ENCODE results near the gene ZNF630.
A peak's percentile ranks its signal among the peaks of the same experiment; 100 is the strongest.
"Not testable (repeated sequence)": the region's sequence is repeated elsewhere in the genome, so short reads cannot be mapped to it uniquely, and the experiment has no call there.

Gene ZNF630

GRCh38 chrX:48071064-48071985 lies at the start of gene ZNF630:
ZNF630 (minus strand) TSS chrX:48071640; CDS start chrX:48066886, 4,754 bp downstream.
- DNase-seq, result peak; percentile 64

GRCh38 chrX:48107717-48108116 lies 36.3 kb upstream of the ZNF630 start:
- DNase-seq, result no peak

- DNase-seq, result no peak
These were observed 31.5 kb upstream of the ZNF630 start for GRCh38 chrX:48102874-48103374.

GRCh38 chrX:48101443-48101842 lies 30.0 kb upstream of the ZNF630 start:
- no peak for DNase-seq

DNA sequence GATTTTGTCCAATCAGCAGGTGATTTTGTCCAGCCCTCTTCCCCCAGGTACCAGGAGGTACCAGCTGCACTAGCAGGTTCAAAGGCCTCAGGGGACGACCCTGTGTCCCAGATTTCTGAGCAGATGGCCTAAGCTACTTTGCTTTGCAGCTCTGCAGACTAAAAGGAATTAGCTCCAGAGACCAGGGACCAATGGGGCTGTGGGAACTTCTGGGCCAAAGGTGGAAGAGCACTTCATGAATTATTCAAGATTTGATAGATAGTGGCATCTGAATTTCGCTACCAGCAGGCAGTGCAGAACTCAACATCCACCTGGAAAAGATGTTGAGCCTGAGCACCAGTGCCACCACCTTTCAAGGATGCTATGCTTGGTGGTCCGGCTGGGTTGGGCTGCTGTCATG lies 21.1 kb upstream of the ZNF630 start:
- not testable (repeated sequence) for DNase-seq

GRCh38 chrX:48090123-48090522 lies 18.7 kb upstream of the ZNF630 start:
- no peak for DNase-seq

- no peak for DNase-seq
These were observed 14.6 kb upstream of the ZNF630 start for GRCh38 chrX:48086082-48086481.

DNA sequence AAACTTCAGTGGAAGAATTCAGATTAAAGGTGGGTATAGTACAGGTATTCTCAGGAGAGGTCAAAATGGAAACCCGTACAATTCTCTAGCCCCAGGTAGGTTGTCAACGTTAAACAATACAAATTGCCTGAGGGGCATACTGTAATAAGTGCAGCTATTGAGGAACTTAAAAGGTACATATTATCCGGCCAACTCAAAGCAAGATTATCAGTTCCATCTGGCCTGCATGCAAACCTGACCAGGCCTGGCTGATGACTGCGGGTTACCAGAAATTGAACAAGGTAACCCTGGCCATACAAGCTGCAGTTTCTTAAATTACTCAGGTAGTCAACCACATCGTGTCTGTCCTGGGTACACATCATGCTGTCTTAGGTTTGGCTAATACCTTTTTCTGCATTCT lies 12.3 kb upstream of the ZNF630 start:
- no peak for DNase-seq

- DNase-seq, result peak; percentile 55
These were observed 11.8 kb upstream of the ZNF630 start for GRCh38 chrX:48083212-48083611.

GRCh38 chrX:48076343-48076742 lies 4.9 kb upstream of the ZNF630 start:
- DNase-seq, result no peak

DNA sequence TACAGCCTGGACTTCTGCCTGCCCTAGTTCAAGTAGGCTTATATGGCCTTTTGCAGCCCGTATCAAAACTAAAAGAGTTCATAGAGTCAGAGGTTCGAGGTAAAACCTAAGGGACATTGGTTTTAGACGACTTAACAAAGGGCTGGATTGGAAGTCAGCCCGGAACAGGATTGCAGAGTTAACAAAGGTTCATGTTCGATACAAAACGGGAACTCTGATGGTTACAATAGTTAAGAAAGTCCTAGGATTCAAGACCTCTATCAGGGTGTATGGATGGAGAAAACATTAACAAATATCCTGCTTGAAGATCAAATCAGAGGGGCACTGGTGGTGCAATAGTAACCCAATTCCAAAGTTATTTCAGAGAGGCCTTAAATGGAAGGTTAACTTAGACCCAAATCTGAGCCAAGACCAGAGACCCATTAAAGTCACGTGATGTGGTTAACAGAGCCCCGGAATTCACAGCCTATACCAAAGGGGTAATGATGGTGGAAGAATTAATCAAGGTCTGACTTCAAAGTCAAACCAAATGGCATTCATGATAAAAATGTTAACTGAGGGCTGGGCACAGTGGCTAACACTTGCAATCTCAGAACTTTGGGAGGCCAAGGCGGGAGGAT lies 656 bp upstream of the ZNF630 start:
- DNase-seq, result no peak

DNA sequence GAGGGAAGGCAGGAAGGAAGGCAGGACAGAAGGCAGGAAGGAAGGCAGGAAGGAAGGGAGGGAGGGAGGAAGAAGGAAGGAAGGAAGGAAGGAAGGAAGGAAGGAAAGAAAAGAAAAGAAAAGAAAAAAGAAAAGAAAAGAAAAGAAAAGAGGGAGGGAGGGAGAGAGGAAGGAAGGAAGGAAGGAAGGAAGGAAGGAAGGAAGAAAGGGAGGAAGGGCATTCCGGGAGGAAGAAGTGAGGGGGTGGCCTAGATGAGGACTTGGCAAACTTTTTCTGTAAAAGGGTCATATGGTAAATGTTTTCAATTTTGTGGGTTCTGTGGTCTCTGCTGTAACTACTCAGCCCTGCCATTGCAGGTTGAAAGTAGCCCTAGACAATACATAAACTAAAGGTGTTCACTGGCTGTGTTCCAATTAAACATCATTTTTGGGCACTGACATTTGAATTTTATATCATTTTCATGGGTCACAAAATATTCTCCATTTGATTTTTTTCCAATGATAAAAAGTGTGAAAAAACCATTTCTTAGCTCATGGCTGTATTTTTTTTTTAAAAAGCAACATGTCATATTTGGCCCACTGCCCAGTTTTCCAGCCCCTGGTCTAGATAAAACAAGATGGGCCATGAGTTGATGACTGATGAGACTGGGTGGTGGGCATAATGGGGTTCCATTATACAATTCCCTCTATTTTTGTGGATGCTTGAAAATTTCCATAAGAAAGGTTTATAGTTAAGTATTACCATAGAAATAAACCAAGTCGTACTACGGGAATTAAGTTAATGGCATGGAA lies 3.1 kb downstream of the ZNF630 start:
- DNase-seq, result peak; percentile 29

DNA sequence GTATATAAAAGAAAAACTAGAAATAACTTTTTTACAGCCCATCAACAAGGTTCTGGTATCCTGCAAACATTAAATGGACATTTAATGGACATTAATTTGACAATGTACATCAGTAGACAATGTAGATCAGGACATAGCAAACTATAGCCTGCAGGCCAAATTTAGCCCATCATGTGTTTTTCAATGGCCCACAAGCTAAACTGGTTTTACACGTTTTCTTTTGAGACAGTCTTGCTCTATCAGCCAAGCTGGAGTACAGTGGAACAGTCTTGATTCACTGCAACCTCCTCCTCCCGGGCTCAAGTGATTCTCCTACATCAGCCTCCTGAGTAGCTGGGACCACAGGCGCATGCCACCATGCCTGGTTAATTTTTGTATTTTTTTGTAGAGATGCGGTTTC lies 7.2 kb downstream of the ZNF630 start:
- DNase-seq, result no peak

- DNase-seq, result no peak
These were observed 12.2 kb downstream of the ZNF630 start for GRCh38 chrX:48059296-48059639.

GRCh38 chrX:48058621-48059295 lies 12.7 kb downstream of the ZNF630 start:
- no peak for DNase-seq

DNA sequence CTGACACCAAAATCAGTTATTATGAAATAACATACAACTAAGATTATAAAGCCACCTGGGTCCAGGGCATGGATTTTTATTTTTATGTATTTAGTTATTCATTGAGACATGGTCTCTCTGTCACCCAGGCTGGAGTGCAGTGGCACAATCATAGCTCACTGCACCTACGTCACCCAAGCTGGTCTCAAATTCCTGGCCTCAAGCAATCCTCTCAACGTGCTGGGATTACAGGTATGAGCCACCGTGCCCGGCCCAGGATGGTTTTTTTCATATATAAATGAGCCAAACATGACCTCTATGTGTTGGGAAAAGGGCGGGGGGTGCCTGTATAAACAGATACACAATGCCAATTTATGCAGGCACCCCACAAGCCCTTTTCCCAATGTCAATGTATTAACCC lies 24.6 kb downstream of the ZNF630 start:
- DNase-seq, result no peak

DNA sequence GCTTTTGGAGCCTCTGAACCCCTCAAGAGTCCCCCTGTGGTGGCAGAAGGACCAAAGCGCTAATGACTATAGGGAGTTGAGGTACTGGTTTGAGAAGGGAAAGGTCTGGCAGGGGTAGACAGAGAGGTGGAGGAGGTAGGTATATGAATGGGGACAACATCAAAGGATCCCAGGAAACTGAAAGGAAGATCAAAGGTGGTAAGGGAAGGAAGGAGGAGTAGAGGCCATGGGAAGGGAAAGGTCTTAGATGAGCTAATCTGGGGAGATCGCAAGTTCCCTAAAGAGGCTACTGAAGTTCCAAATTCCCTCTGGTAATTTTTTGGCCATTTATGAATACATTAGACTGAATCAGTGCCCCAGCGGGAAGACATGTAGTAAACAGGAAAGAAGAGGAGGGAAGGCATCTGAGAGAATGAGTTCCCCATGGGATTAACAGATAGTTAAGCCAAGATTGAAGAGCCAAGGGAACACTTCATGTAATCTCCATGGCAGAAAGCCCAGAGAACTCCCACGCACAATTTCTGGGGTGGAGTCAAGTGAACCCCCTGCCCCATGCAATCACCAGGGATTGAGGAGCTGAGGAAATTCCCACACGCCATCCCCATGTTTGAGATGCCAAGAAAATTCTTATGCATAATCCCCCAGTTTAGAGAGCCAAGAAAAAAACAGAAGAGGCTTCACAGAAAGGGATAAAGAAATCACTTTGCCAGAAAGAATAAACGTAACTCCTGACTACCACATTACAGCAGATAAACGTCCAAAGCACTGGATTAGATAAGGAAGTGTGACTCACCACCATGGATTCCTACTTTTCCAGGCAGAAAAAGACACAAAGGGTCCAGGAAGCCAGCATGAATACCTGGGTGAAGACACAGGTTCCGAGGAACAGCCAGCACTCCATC lies 25.8 kb downstream of the ZNF630 start:
- DNase-seq, result no peak

GRCh38 chrX:48043056-48043455 lies 28.4 kb downstream of the ZNF630 start:
- no peak for DNase-seq

DNA sequence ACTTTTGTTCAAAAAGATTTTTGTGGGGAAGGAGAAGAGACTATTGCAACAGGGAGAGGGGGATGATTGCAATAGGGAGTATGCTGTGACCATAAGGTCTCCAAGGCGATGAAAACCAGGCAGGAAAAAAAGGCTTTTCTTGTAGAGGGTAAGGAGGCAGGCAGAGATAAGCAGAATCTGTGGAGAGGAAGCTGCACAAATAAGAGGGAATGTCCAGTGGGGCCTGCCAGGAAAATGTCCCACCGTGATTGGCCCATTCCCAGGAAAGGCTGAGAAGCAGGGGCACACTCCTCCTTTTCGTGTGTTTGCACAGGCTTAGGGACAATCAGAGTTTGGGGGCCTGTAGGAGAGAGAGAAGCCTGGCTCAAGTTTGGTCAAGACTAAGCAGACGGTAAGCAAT lies 35.5 kb downstream of the ZNF630 start:
- DNase-seq, result no peak

- DNase-seq, result not testable (repeated sequence)
These were observed 40.7 kb downstream of the ZNF630 start for GRCh38 chrX:48030641-48031173.

DNA sequence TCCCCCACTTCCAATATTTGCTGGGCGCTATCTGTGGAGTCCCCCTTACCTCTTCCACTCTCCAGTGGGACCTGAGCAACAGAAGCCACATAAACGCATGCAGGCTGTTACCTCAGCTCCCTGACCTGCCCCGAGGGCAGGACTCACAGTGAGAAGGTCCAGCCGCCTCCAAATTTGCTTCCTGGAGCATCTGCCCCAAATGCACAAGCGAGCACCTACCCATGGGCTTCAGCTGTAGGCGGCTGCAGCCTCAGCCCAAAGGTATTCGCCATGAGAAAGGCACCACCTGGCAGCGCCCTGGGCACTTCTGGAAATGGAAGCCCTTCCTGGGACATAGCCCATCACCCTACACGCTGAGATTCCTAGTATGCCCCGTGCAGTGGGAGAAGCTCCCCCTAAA lies 41.2 kb downstream of the ZNF630 start:
- no peak for DNase-seq

Data from hematopoietic multipotent progenitor cell treated with erythropoietin and hydrocortisone succinate and interleukin-3 and kit ligand, for 8 days (in vitro differentiated cells).